Loucy (cell line): Measurements from ENCODE around the gene PIGT.

Experiments used
- CTCF ChIP-seq: fragments of 200-600 bp; sonication (generic); conservative IDR thresholded peaks from 2 replicates; pipeline ENCODE4 v1.5.1; 2014; ENCODE audit warnings: mild to moderate bottlenecking, antibody characterized with exemption, low read length
- EZH2phosphoT487 ChIP-seq: fragments of 200-600 bp; IDR thresholded peaks from 2 replicates; pipeline ENCODE4 v1.6.1; 2018; ENCODE audit warnings: antibody characterized with exemption, mild to moderate bottlenecking, moderate library complexity, borderline replicate concordance

DNA sequence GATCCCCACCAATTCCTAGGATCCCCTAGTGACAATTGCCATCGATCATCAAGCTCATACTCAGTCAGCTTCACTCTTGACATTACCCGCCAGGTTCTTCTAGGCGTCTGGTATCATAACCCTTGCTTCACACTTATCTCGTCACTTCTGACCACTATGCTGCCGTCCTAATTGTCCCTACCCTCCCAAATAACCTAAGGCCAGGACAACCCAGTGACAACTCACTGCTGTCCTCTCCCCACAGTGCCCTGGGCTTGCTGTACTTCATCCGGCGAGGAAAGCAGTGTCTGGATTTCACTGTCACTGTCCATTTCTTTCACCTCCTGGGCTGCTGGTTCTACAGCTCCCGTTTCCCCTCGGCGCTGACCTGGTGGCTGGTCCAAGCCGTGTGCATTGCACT, 49.3 kb upstream of the PIGT start:
- no peak for TF ChIP-seq CTCF
- TF ChIP-seq EZH2phosphoT487, result no peak
